ENCODE data around the gene AGBL1. TPM values are rescaled to one million over a fixed set of nuclear protein-coding genes. Genes with fewer than 3 reads are reported as not detected.

The AGBL1 gene
- total RNA-seq, 8 experiments from 2014 or later = 0.05 to 0.38 (median 0.24) TPM; not detected in 1

DNA sequence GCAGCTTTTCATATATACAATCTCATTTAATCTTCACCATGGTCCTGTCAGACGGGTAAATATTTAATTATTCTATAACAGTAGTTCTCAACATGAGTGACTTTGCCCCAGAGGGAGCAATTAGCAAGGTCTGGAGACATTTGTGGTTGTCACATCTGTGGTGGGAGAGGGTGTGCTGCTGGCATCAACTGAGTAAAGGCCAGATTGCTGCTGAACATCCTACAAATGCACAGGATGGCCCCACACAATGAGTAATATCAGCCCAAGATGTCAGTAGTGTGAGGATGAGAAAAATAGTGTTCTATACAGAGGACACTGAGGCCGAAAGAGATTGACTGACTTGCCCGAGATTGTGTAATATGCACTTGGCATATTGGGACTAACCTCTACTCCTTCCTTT lies 156.0 kb downstream of the AGBL1 start:
- Histone ChIP-seq H3K4me3 (no peak overlapping the region), H3K27ac (no peak overlapping the region), H3K4me1 (replicated peaks in 1 of 2) (peaks cover 11 to 26% of the 10 kb centered on the region in 2 donors)
- ATAC-seq (replicated peaks in 6 of 8) = no peak
- WGBS, 10 experiments = 0 to 100% (median 80%) methylated on average over 1 to 3 of the region's 3 CpGs; no CpG with 5 or more reads in 3 of the 10 experiments
- in situ Hi-C loops (cut with MboI; ENCODE audit: low pct_unique_long_range_greater_than_20kb in 2 of 9, low sequenced_read_pairs in 9 of 9, unreplicated experiment in 9 of 9) = no loop called here

DNA sequence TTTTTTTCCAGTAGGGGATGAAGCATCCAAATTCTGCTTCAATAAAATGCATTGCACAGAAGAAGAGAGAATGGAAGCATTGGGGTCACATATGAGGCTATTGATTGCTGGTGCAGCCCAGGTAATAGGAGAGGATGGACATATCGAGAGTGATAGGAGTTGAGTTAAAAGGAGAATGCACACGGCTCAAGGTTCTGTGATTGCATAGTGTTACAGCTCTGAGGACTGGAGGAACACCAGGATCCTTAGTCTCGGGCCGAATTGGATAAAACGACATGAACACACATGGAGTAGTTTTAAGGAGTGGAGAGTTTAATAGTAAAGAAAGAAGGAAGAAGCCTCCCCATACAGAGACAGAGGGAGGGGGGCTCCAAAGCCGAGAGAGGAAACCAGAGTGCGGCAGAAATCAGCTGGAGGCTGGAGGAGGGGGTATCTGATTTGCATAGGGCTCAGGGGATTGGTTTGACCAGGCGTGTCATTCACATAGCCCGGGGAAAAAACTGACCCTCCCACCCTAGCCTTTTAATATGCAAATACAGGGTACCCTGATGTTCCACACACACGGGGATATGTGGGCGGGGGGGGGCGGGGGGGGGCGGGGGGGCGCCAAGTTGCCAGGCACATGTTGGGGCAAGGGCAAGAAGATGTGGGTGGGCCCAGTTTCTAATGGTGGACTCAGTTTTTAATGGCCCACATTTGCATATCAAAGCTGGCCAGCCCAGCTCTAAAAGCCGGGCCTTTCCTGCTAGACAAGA lies 156.9 kb downstream of the AGBL1 start:
- in situ Hi-C loops (cut with MboI; ENCODE audit: low pct_unique_long_range_greater_than_20kb in 2 of 9, low sequenced_read_pairs in 9 of 9, unreplicated experiment in 9 of 9) = no loop called here
- Histone ChIP-seq H3K27ac (peak overlapping the region; percentile 26 to 65), H3K4me3 (peak overlapping the region in 4 of 5 donors; percentile 13 to 27 (median 18)), H3K4me1 (replicated peaks in 1 of 2) (peaks cover 11 to 26% of the 10 kb centered on the region in 2 donors)
- 0 to 83% (median 16%) methylated on average over 1 to 7 of the region's 15 CpGs; no CpG with 5 or more reads in 2 of the 10 experiments for WGBS, 10 experiments
- peak in 5 of 8 experiments; percentile 60 to 80 (median 79) for ATAC-seq (replicated peaks in 6 of 8)

DNA sequence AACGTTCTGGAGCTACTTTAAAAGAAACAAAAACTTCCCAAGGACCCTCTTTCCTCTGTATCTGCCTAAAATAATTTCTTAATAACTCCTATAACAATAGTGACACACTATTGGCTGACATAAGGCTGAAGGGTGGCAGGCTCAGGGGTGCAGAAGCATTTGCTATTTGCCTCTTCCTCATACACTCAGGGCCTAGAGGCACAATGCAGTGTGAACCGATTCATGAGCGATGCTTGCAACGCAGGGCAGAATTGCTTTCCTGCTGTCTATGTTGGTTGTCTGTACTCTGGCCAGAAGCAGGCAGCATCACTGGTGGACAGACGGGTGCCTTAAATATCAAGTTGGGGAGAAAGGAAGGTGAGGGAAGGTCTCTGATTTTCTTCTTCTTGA lies 157.4 kb downstream of the AGBL1 start:
- Histone ChIP-seq H3K4me3 (no peak overlapping the region), H3K4me1 (replicated peaks in 1 of 2) (peaks cover 11 to 26% of the 10 kb centered on the region in 2 donors), H3K27ac (peak overlapping the region in 1 of 2 donors; percentile 65)
- ATAC-seq (replicated peaks in 6 of 8) = peak in 5 of 8 experiments; percentile 43 to 68 (median 61)
- 0 to 29% (median 5%) methylated on average over 1 to 4 of the region's 5 CpGs; no CpG with 5 or more reads in 4 of the 10 experiments for whole genome bisulfite sequencing, 10 experiments
- in situ Hi-C loops (cut with MboI; ENCODE audit: low pct_unique_long_range_greater_than_20kb in 2 of 9, low sequenced_read_pairs in 9 of 9, unreplicated experiment in 9 of 9) = no loop called here

DNA sequence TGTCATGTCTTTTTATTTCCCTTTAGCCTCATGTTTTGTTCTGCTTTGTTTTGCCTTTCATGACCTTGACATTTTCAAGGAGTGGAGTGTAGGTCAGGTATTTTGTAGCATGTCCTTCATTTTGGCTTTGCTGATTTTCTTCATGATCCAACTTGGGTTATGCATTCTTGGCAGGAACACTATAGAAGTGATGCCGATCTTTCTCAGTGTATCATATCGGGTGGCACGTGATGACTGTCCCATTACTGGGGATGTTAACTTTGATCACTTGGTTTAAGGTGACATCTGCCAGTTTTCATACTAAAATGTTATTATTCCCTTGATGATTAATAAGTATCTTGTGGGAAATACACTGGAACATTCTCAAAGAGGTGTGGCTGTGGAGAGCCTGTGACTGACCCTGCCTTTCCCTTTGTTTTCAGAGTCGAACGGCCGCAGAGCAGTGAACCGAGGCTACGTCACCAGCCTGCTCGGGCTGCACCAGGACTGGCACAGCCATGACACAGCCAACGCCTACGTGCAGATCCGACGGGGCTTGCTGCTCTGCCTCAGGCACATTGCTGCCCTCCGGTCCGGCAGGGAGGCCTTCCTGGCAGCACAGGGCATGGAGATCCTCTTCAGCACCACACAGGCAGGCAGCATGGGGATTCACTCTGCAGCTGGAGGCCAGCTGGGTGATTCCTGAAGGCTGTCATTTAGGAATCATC lies 167.7 kb downstream of the AGBL1 start:
- in situ Hi-C loops (cut with MboI; ENCODE audit: low pct_unique_long_range_greater_than_20kb in 2 of 9, low sequenced_read_pairs in 9 of 9, unreplicated experiment in 9 of 9) = no loop called here
- ATAC-seq (replicated peaks in 6 of 8) = no peak
- Histone ChIP-seq H3K4me1 (replicated peaks in 1 of 2) (peaks cover 5% of the 10 kb centered on the region in 2 donors), H3K4me3 (no peak overlapping the region), H3K27ac (no peak overlapping the region)
- WGBS, 10 experiments = 15 to 100% (median 83%) methylated on average over 2 to 9 of the region's 15 CpGs; no CpG with 5 or more reads in 3 of the 10 experiments

DNA sequence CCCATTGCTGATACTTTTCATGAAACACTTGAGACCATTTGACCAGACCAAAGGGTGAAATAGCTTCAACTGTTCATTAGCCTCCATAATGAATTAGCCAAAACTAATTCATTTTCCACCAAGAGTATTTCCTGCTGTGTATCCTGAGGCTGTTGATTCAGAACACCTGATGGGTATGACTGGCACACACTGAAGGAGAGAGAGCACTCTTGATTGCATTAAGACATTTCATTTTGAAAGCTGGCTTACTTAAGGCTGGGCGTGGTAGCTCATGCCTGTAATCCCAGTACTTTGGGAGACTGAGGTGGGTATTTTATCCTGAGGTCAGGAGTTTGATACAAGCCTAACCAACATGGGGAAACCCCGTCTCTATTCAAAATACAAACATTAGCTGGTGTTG lies 175.6 kb downstream of the AGBL1 start:
- Histone ChIP-seq H3K27ac (no peak overlapping the region), H3K4me1 (replicated peaks in 1 of 2) (peaks cover 6 to 25% of the 10 kb centered on the region in 2 donors), H3K4me3 (no peak overlapping the region)
- in situ Hi-C loops (cut with MboI; ENCODE audit: low pct_unique_long_range_greater_than_20kb in 2 of 9, low sequenced_read_pairs in 9 of 9, unreplicated experiment in 9 of 9) = no loop called here
- 0 to 100% (median 94%) methylated on average over 1 to 2 of the region's 2 CpGs; no CpG with 5 or more reads in 3 of the 10 experiments for WGBS, 10 experiments
- ATAC-seq (replicated peaks in 6 of 8) = no peak

DNA sequence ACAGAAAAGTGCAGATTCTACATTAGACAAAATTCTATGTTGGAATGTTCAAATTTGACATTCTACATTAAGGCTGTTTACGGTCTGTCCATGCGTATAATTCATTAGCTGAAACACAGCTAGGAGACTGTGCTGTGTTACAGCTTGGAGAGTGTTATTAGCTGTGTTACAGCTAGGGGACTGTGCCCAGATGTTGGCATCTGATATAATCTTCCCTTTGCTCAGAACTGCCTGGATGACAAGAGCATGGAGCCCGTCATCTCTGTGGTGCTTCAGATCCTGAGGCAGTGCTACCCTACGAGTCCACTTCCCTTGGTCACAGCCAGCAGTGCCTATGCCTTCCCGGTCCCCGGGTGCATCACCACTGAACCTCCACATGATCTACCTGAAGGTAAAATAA lies 177.0 kb downstream of the AGBL1 start:
- Histone ChIP-seq H3K4me1 (replicated peaks in 1 of 2) (peaks cover 6 to 27% of the 10 kb centered on the region in 2 donors), H3K4me3 (no peak overlapping the region), H3K27ac (no peak overlapping the region)
- no peak for ATAC-seq (replicated peaks in 6 of 8)
- in situ Hi-C loops (cut with MboI; ENCODE audit: low pct_unique_long_range_greater_than_20kb in 2 of 9, low sequenced_read_pairs in 9 of 9, unreplicated experiment in 9 of 9) = no loop called here
- 0 to 100% (median 46%) methylated on average over 1 to 6 of the region's 6 CpGs; no CpG with 5 or more reads in 2 of the 10 experiments for WGBS, 10 experiments

DNA sequence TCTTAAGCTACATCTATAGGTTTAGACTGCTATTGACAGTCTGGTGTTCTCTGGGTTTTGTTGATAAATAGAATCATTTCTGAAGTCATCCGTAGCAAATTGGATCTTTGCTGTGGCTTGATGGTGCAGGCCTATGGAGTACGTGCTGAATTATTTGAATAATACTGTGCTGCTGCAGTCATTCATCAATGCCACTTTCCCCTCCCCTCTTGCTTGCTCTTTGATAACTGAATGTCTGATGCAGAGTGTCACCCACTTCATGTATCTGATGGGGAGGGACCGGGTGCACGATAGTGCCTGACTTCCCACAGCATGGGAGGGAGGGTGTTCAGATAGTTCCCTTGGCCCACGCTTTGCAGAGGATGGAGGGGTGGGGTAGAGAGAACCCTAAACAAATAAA lies 179.9 kb downstream of the AGBL1 start:
- WGBS, 10 experiments = 0 to 83% (median 33%) methylated on average over 1 to 5 of the region's 5 CpGs; no CpG with 5 or more reads in 1 of the 10 experiments
- in situ Hi-C loops (cut with MboI; ENCODE audit: low pct_unique_long_range_greater_than_20kb in 2 of 9, low sequenced_read_pairs in 9 of 9, unreplicated experiment in 9 of 9) = no loop called here
- Histone ChIP-seq H3K4me1 (replicated peaks in 1 of 2) (peaks cover 6 to 18% of the 10 kb centered on the region in 2 donors), H3K4me3 (no peak overlapping the region), H3K27ac (no peak overlapping the region)
- peak in 5 of 8 experiments; percentile 55 to 95 (median 74) for ATAC-seq (replicated peaks in 6 of 8)

DNA sequence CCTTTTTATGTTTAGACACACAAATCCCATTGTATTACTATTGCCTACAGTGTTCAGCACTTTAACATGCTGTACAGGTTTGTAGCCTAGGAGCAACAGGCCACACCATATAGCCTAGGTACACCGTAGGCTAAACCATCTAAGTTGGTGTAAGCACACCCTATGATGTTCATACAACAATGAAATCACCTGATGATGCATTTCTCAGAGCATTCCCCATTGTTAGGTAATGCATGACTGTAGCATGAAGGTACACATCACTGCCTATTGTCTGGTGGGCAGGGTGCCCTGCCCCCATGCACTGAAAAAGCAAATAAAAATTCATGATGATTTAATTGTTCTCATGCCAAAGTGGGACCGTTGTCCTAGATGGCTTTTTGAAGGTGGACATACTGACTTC lies 183.6 kb downstream of the AGBL1 start:
- WGBS, 10 experiments = 0 to 100% (median 67%) methylated on average over 1 to 2 of the region's 2 CpGs; no CpG with 5 or more reads in 1 of the 10 experiments
- peak in 2 of 8 experiments; percentile 33 to 67 for ATAC-seq (replicated peaks in 6 of 8)
- in situ Hi-C loops (cut with MboI; ENCODE audit: low pct_unique_long_range_greater_than_20kb in 2 of 9, low sequenced_read_pairs in 9 of 9, unreplicated experiment in 9 of 9) = no loop called here
- H3K4me3 ChIP-seq = no peak overlapping the region
- no peak overlapping the region for H3K27ac ChIP-seq
- H3K4me1 ChIP-seq (replicated peaks in 1 of 2) = peaks cover 6 to 13% of the 10 kb centered on the region in 2 donors

DNA sequence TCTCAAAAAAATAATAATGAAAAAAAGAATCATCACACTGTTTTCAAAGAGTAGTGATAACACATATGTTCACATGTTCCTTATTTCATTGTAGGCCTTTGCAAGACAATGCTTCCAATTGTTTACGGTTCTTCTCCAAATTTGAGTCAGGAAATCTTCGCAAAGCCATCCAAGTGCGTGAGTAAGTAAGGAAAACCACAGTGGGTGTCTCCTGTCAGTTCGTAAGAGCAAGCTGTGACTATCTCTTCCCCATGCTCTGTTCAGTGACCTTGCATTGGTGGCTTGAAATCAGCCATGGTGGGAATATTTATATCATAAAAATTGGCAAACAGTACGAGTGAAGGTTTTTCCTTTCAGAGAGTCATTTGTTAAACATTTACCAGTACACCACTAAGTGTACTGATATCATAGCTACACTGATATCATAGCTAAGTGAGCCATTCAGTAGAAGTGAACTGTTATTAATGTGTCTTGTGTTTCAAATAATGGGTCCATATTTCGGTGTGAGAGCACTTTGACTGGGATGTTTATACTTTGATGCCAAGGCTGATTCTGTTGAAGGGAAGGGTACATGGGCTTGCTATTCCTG lies 187.3 kb downstream of the AGBL1 start:
- 6 to 93% (median 75%) methylated on average over 1 to 6 of the region's 6 CpGs; no CpG with 5 or more reads in 1 of the 10 experiments for WGBS, 10 experiments
- ATAC-seq (replicated peaks in 6 of 8) = no peak
- Histone ChIP-seq H3K27ac (no peak overlapping the region), H3K4me3 (no peak overlapping the region), H3K4me1 (replicated peaks in 1 of 2) (no peaks in the 10 kb centered on the region)
- in situ Hi-C loops (cut with MboI; ENCODE audit: low pct_unique_long_range_greater_than_20kb in 2 of 9, low sequenced_read_pairs in 9 of 9, unreplicated experiment in 9 of 9) = no loop called here

DNA sequence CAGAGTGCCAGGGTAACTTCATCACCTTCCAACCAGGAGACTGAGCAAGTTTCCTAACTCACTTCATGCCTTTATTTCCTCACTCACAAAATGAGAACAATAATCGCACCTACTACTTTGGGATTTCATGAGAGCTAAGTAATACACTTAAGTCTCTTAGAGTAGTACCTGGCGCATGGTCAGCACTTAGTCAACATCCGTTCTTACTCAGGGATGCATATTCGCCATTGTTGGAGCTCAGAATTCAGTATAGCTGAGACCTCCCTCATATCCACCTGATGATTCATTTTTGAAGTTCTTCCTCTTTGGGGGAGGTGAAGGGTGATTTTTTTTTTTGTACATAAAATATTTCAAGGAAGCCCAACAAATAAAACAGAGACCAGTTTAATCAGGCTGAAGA lies 188.2 kb downstream of the AGBL1 start:
- ATAC-seq (replicated peaks in 6 of 8) = no peak
- no peak overlapping the region for H3K27ac ChIP-seq
- no peak overlapping the region for H3K4me3 ChIP-seq
- in situ Hi-C loops (cut with MboI; ENCODE audit: low pct_unique_long_range_greater_than_20kb in 2 of 9, low sequenced_read_pairs in 9 of 9, unreplicated experiment in 9 of 9) = no loop called here
- peaks cover 0 to 2% of the 10 kb centered on the region in 2 donors for H3K4me1 ChIP-seq (replicated peaks in 1 of 2)
- WGBS, 10 experiments = 0 to 100% (median 79%) methylated on average over 2 to 4 of the region's 4 CpGs; no CpG with 5 or more reads in 2 of the 10 experiments

DNA sequence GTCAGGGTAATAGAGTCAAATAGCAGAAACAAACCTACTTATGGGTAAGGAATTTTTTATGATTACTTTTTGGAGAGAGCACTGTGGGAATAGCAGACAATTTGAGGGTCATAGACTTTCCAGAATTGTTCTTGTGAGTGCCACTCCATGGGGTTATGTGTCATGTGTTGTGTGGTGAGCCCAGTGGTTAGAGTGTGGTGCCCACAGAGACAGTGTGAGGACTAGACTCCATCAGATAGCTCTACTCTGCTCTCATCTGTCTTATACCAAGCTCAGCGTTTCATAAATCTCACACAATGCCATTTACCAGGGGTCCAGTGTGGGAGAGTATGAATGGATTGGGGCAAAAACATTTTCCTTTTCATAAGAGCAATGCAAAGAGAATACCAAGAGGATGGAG lies 188.9 kb downstream of the AGBL1 start:
- ATAC-seq (replicated peaks in 6 of 8) = no peak
- no peak overlapping the region for H3K27ac ChIP-seq
- peaks cover 0 to 4% of the 10 kb centered on the region in 2 donors for H3K4me1 ChIP-seq (replicated peaks in 1 of 2)
- 0 to 100% (median 80%) methylated on average over 1 of the region's 1 CpG; no CpG with 5 or more reads in 3 of the 10 experiments for WGBS, 10 experiments
- in situ Hi-C loops (cut with MboI; ENCODE audit: low pct_unique_long_range_greater_than_20kb in 2 of 9, low sequenced_read_pairs in 9 of 9, unreplicated experiment in 9 of 9) = no loop called here
- no peak overlapping the region for H3K4me3 ChIP-seq

DNA sequence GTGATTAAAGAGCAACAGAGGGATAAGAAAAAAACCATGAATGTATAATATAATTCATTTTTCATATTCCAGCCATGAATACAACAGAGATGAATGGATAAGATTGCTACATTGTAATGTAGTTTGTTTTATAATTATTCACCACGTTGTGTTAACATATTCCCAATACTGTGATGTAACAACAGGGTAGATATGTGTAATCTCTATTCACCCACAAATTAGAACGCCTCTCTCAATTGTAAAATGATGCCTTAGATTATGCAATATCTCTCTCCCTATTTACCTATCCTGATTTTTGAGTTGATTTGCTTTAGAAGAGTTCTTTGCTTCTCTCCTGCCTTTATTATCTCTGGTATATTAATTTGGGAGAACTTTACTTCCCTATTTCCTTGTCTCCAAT lies 193.6 kb downstream of the AGBL1 start:
- Histone ChIP-seq H3K27ac (no peak overlapping the region), H3K4me3 (no peak overlapping the region), H3K4me1 (replicated peaks in 1 of 2) (peaks cover 2 to 4% of the 10 kb centered on the region in 2 donors)
- in situ Hi-C loops (cut with MboI; ENCODE audit: low pct_unique_long_range_greater_than_20kb in 2 of 9, low sequenced_read_pairs in 9 of 9, unreplicated experiment in 9 of 9) = no loop called here
- ATAC-seq (replicated peaks in 6 of 8) = peak in 1 of 8 experiments; percentile 14
- 0 to 84% (median 64%) methylated on average over 1 to 2 of the region's 2 CpGs; no CpG with 5 or more reads in 1 of the 10 experiments for WGBS, 10 experiments

DNA sequence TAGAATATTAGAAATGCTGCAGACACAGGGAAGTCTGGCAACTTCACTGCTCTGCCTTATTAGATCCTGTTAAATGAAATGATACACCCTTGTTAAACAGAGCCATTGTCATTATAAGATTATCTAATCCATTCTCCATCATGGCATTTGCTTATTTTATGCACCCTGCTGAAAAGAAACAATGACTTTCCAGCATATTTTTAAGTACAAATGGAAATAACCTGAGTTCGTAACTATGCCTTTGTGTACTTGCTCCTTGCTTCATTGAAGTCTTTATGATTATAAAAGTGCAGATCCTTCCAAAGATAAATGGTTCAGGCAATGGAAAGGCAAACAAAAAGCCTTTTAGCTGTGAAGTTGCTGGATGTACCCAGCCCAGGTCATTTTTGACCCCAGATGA lies 195.7 kb downstream of the AGBL1 start:
- in situ Hi-C loops (cut with MboI; ENCODE audit: low pct_unique_long_range_greater_than_20kb in 2 of 9, low sequenced_read_pairs in 9 of 9, unreplicated experiment in 9 of 9) = no loop called here
- ATAC-seq (replicated peaks in 6 of 8) = no peak
- Histone ChIP-seq H3K27ac (no peak overlapping the region), H3K4me3 (no peak overlapping the region), H3K4me1 (replicated peaks in 1 of 2) (peaks cover 4 to 13% of the 10 kb centered on the region in 2 donors)
- WGBS, 10 experiments = 0 to 100% (median 60%) methylated on average over 1 of the region's 1 CpG; no CpG with 5 or more reads in 2 of the 10 experiments
